Heart right ventricle (tissue), 16 donors: ENCODE measurements around the gene NTRK1. TPM values are rescaled to one million over a fixed set of nuclear protein-coding genes. Genes with fewer than 3 reads are reported as not detected.

ENCODE experiments used
- ATAC-seq, 8 donors: fragments of 200-7000 bp; cut with Tn5 transposase; one replicate each; pipeline ENCODE4 v1.9.1; 2020; ENCODE audit warnings: mild to moderate bottlenecking in 8 of 8, moderate library complexity in 8 of 8, moderate number of reproducible peaks in 1 of 8
- DNase-seq, 2 donors: peaks; one replicate each; pipeline ENCODE4 v3.0.0-alpha.2; 2020
- H3K27ac ChIP-seq, 10 donors: fragments of 200-600 bp; sonication (generic) in 2 of 10; one replicate each; pipeline versions ENCODE4 v1.5.0 to v1.8.0; 2020 to 2022; ENCODE audit warnings: mild to moderate bottlenecking in 3 of 10
- H3K27me3 ChIP-seq, 7 donors: fragments of 200-600 bp; one replicate each; pipeline ENCODE4 v1.8.0; 2021 to 2022; ENCODE audit warnings: mild to moderate bottlenecking in 2 of 7
- H3K36me3 ChIP-seq, 9 donors: fragments of 200-600 bp; sonication (generic) in 1 of 9; one replicate each; pipeline versions ENCODE4 v1.5.0 to v1.8.0; 2020 to 2022; ENCODE audit warnings: mild to moderate bottlenecking in 2 of 9
- H3K4me1 ChIP-seq, 9 donors: fragments of 200-600 bp; sonication (generic) in 1 of 9; one replicate each; pipeline versions ENCODE4 v1.5.0 to v1.8.0; 2020 to 2022; ENCODE audit warnings: mild to moderate bottlenecking in 4 of 9
- H3K4me3 ChIP-seq, 10 donors: fragments of 200-600 bp; sonication (generic) in 2 of 10; one replicate each; pipeline versions ENCODE4 v1.5.0 to v1.8.0; 2020 to 2022; ENCODE audit warnings: mild to moderate bottlenecking in 7 of 10, moderate library complexity in 2 of 10
- H3K9me3 ChIP-seq, 11 donors: fragments of 200-600 bp in 10 of 11; sonication (generic) in 2 of 11; one replicate each; pipeline versions ENCODE4 v1.5.0 to v1.8.0; 2013 to 2022; ENCODE audit warnings: mild to moderate bottlenecking in 2 of 11, control low read depth in 1 of 11, moderate library complexity in 1 of 11
- CTCF ChIP-seq, 9 donors: fragments of 200-600 bp; sonication (generic) in 2 of 9; IDR thresholded peaks; one replicate each; pipeline versions ENCODE4 v1.5.0 to v1.8.0; 2021 to 2022; ENCODE audit warnings: antibody characterized with exemption in 9 of 9, mild to moderate bottlenecking in 5 of 9, moderate library complexity in 1 of 9
- WGBS, 2 donors: extraction: QIAGEN DNeasy Blood & Tissue Kit; methylation state at CpG; one replicate each; pipeline ENCODE4 v1.1.7; 2013; ENCODE audit warnings: inconsistent platforms in 1 of 2; 5-methylcytosine and 5-hydroxymethylcytosine counted together
- intact Hi-C, 10 donors: fragments of 100-400 bp; cut with DNase I; formaldehyde crosslinking; loops; one replicate each; pipeline versions ENCODE4 v1.11.1 to v1.14.2; 2022
- polyA plus RNA-seq, 2 donors: library from polyadenylated mRNA; stranded (reverse); fragments of 200-250 nt; gene quantifications; one replicate each; pipeline ENCODE4 v1.2.3, GENCODE V29; 2013
- total RNA-seq, 10 donors: library from RNA; stranded (reverse); fragmentation: NEBNext Ultra II Directional in 3 of 10; extraction: Animal tissue kit (Norgen Biotek cat#: 25700) in 3 of 10; gene quantifications; one replicate each; pipeline versions ENCODE4 v1.2.1 to v1.2.4, GENCODE V29; 2021 to 2023
- donor health status: Arrhythmogenic right ventricular cardiomyopathy.
- donor health status: ischemic (EF 13 %, LVEDD 7.1; RV severe dilation, severe dysfunction).
- donor health status: healthy with polysubstance abuse.
- donor health status: DM: no; HTN: yes; CAD: no.
- donor health status: DM: no; HTN: no; CAD: no.
- donor health status: ischemic (EF 25% LVEDD 6.9; RV normal size, moderate dysfunction).
- donor health status: ischemic (EF 25% LVEDD 5.7; RV mildly dilated, moderate dysfunction).
- donor health status: healthy.
- donor health status: DM: yes; HTN: yes; CAD: no.
- donor health status: Ischemic cardiomyopathy.
- donor health status: ischemic (EF 35%, LVEDD 5.7; RV mildly dilated, moderate dysfunction).
- donor health status: nonischemic (EF 11% LVEDD 7.7; RV severe dilation, severe dysfunction).
- donor health status: DM: yes; HTN: yes; CAD: no.
- donor health status: PGD.
- donor health status: ischemic (EF 29% LVEDD 5.4; RV normal size, mild dysfunction).
- donor health status: nonischemic (EF 23%, LVEDD 6.1; RV moderate dilation, normal function).

Gene NTRK1
- total and polyA plus RNA-seq, 12 donors = 0.15 to 3.7 (median 0.69) TPM

- peak in 6 of 8 donors; percentile 14 to 32 (median 21) for ATAC-seq
Observed at GRCh38 chr1:156904187-156904959, 43.7 kb downstream of the NTRK1 start.

GRCh38 chr1:156905176-156905575, 44.5 kb downstream of the NTRK1 start:
- H3K9me3 ChIP-seq = no peaks in the 10 kb centered on the region
- H3K36me3 ChIP-seq = peaks cover 0 to 56% (median 19%) of the 10 kb centered on the region in 9 donors
- no peak for ATAC-seq
- whole genome bisulfite sequencing, 2 donors = 76 to 84% methylated on average over 16 of the region's 16 CpGs
- no peak overlapping the region for H3K4me3 ChIP-seq
- TF ChIP-seq CTCF (IDR thresholded peaks at IDR 0.05) = no peak
- intact Hi-C loops = no loop called here
- peaks cover 10 to 83% (median 72%) of the 10 kb centered on the region in 9 donors for H3K4me1 ChIP-seq
- no peak for DNase-seq
- H3K27ac ChIP-seq = no peak overlapping the region
- H3K27me3 ChIP-seq = peaks cover 0 to 19% (median 0%) of the 10 kb centered on the region in 7 donors

More at GRCh38 chr1:156904187-156904959, 43.7 kb downstream of the NTRK1 start:
- H3K4me1 ChIP-seq = peaks cover 15 to 91% (median 80%) of the 10 kb centered on the region in 9 donors
- peak overlapping the region in 7 of 10 donors; percentile 19 to 98 (median 40) for H3K27ac ChIP-seq
- no peak overlapping the region for H3K4me3 ChIP-seq
- no peak for DNase-seq
- H3K36me3 ChIP-seq = peaks cover 0 to 48% (median 14%) of the 10 kb centered on the region in 9 donors
- H3K27me3 ChIP-seq = peaks cover 0 to 11% (median 0%) of the 10 kb centered on the region in 7 donors
- H3K9me3 ChIP-seq = no peaks in the 10 kb centered on the region
- intact Hi-C loops = no loop called here
- no peak for TF ChIP-seq CTCF (IDR thresholded peaks at IDR 0.05)
- 60 to 71% methylated on average over 18 to 19 of the region's 19 CpGs for WGBS, 2 donors

GRCh38 chr1:156905651-156906050, 45.0 kb downstream of the NTRK1 start:
- WGBS, 2 donors = 52 to 56% methylated on average over 4 of the region's 4 CpGs
- H3K27ac ChIP-seq = no peak overlapping the region
- ATAC-seq (no peak), DNase-seq (no peak)
- intact Hi-C loops = no loop called here
- TF ChIP-seq CTCF (IDR thresholded peaks at IDR 0.05) = no peak
- H3K9me3 ChIP-seq = no peaks in the 10 kb centered on the region
- peaks cover 8 to 78% (median 67%) of the 10 kb centered on the region in 9 donors for H3K4me1 ChIP-seq
- H3K27me3 ChIP-seq = peaks cover 0 to 21% (median 0%) of the 10 kb centered on the region in 7 donors
- H3K4me3 ChIP-seq = no peak overlapping the region
- H3K36me3 ChIP-seq = peaks cover 0 to 61% (median 19%) of the 10 kb centered on the region in 9 donors

- Histone ChIP-seq H3K4me1 (peaks cover 3 to 71% (median 60%) of the 10 kb centered on the region in 9 donors), H3K4me3 (no peak overlapping the region), H3K36me3 (peaks cover 0 to 68% (median 19%) of the 10 kb centered on the region in 9 donors), H3K27ac (peak overlapping the region in 1 of 10 donors; percentile 5), H3K27me3 (peaks cover 0 to 21% (median 0%) of the 10 kb centered on the region in 7 donors), H3K9me3 (no peaks in the 10 kb centered on the region)
- intact Hi-C loops = no loop called here
- DNase-seq (no peak), ATAC-seq (no peak)
- TF ChIP-seq CTCF (IDR thresholded peaks at IDR 0.05) = no peak
- 93 to 95% methylated on average over 16 of the region's 16 CpGs for WGBS, 2 donors
Observed at GRCh38 chr1:156906206-156906906, 45.7 kb downstream of the NTRK1 start.
